ENCODE data around the gene HECTD3. TPM values are rescaled to one million over a fixed set of nuclear protein-coding genes. Genes with fewer than 3 reads are reported as not detected.

HECTD3 gene
- total RNA-seq, 1 donor from 2014 or later = 47.6 TPM

- intact Hi-C loops (cut with DNase I) = no loop called here
- peak; percentile 81 to 89 for ATAC-seq
- Histone ChIP-seq H3K9me3 (no peaks in the 10 kb centered on the region), H3K36me3 (peaks cover 43% of the 10 kb centered on the region), H3K27ac (peak overlapping the region; percentile 53), H3K27me3 (ENCODE audit: low read depth) (no peaks in the 10 kb centered on the region), H3K4me3 (no peak overlapping the region), H3K4me1 (no peaks in the 10 kb centered on the region)
- peak; percentile 75 for DNase-seq
- TF ChIP-seq CTCF (IDR thresholded peaks at IDR 0.05) = no peak
Observed at GRCh38 chr1:45001011-45001481, 10.1 kb downstream of the HECTD3 start.

DNA sequence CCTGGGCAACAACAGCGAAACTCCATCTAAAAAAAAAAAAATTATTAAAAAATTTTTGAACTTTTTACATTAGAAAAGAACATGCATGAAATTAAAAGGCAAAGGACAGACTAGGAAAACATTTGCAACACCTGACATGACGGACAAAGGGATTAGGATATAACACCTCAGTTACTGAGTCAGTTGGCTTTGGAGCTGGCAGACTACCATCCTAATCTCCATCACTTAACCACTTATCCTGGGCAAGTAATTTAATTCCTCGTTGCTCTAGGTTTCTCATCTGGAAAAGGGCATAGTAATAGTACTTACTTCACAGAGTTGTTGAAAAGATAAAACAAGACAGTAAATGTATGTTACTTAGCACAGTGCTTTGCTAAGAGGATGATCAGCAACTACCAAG is 11.9 kb downstream of the HECTD3 start:
- Histone ChIP-seq H3K27me3 (ENCODE audit: low read depth) (no peaks in the 10 kb centered on the region), H3K4me3 (no peak overlapping the region), H3K9me3 (no peaks in the 10 kb centered on the region), H3K4me1 (no peaks in the 10 kb centered on the region), H3K27ac (no peak overlapping the region), H3K36me3 (peaks cover 25% of the 10 kb centered on the region)
- ATAC-seq (no peak), DNase-seq (no peak)
- TF ChIP-seq CTCF (IDR thresholded peaks at IDR 0.05) = no peak
- intact Hi-C loops (cut with DNase I) = no loop called here

DNA sequence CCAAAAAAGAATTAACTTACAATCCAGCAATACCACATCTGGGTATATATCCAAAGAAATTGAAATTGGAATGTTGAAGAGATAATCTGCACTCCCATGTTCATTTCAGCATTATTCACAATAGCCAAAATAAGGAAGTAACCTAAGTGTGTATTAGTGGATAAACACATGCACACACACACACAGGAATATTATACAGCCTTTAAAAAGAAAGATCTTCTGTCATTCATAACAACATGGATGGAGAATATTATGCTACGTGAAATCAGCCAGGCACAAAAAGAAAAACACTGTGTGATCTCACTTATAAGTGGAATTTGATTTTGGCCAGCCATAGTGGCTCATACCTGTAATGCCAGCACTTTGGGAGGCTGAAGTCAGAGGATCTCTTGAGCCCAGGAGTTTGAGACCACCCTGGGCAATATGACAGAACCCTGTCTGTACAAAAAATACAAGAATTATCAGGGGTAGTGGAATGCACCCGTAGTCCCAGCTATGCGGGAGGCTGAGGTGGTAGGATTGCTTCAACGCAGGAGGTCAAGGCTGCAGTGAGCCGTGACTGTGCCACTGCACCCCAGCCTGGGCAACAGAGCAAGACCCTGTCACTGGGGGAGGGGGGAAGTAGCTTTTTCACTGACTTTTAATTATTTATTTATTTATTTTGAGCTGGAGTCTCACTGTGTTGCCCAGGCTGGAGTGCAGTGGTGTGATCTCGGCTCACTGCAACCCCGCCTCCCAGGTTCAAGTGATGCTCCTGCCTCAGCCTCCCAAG is 15.5 kb downstream of the HECTD3 start:
- DNase-seq = no peak

GRCh38 chr1:44994309-44994898 is 16.7 kb downstream of the HECTD3 start:
- Histone ChIP-seq H3K4me3 (no peak overlapping the region), H3K36me3 (no peaks in the 10 kb centered on the region), H3K4me1 (no peaks in the 10 kb centered on the region), H3K27ac (no peak overlapping the region), H3K9me3 (no peaks in the 10 kb centered on the region), H3K27me3 (ENCODE audit: low read depth) (no peaks in the 10 kb centered on the region)
- intact Hi-C loops (cut with DNase I) = no loop called here
- no peak for TF ChIP-seq CTCF (IDR thresholded peaks at IDR 0.05)
- DNase-seq (no peak), ATAC-seq (no peak)

More for the DNA sequence above, 15.5 kb downstream of the HECTD3 start:
- Histone ChIP-seq H3K27ac (no peak overlapping the region), H3K36me3 (no peaks in the 10 kb centered on the region), H3K4me1 (no peaks in the 10 kb centered on the region), H3K4me3 (no peak overlapping the region), H3K27me3 (ENCODE audit: low read depth) (no peaks in the 10 kb centered on the region), H3K9me3 (no peaks in the 10 kb centered on the region)
- no peak for ATAC-seq
- no peak for TF ChIP-seq CTCF (IDR thresholded peaks at IDR 0.05)
- intact Hi-C loops (cut with DNase I) = no loop called here

DNA sequence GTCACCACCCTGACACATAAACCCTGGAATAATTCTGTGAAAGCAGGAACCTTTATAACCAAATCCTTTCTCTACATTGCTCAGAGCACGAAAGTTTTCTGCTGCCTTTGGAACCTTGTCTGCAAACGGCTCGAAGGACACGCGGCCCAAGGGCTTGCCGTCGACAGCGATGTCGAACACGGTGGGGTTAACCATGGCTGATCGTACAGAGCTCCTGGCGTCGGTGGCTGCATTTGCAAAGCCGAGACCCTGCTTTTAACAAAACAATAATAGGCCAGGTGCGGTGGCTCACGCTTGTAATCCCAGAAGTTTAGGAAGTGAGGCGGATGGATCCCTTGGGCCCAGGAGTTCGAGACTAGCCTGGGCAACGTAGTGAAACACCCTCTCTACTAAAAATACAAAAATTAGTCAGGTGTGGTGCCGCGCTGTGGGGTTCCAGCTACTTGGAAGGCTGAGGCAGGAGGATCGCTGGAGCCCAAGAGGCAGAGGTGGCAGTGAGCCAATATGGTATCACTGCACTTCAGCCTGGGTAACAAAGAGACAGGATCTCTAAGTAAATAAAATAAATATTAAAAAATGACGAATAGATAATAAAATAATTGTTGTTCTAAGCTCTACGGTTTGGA is 22.5 kb downstream of the HECTD3 start:
- no peaks in the 10 kb centered on the region for H3K36me3 ChIP-seq
- intact Hi-C loops (cut with DNase I) = no loop called here
- H3K9me3 ChIP-seq = no peaks in the 10 kb centered on the region
- H3K4me1 ChIP-seq = peaks cover 10% of the 10 kb centered on the region
- DNase-seq (no peak), ATAC-seq (no peak)
- TF ChIP-seq CTCF (IDR thresholded peaks at IDR 0.05) = no peak
- no peak overlapping the region for H3K27ac ChIP-seq
- no peaks in the 10 kb centered on the region for H3K27me3 ChIP-seq (ENCODE audit: low read depth)
- no peak overlapping the region for H3K4me3 ChIP-seq
